B cell (primary cell): Measurements from ENCODE around the gene PMPCA. TPM values are rescaled to one million over a fixed set of nuclear protein-coding genes. Genes with fewer than 3 reads are reported as not detected.

Experiments
- ATAC-seq: fragments of 200-7000 bp; cut with Tn5 transposase; one replicate; pipeline ENCODE4 v1.10.0; 2021; ENCODE audit warnings: low read depth, mild to moderate bottlenecking, moderate number of reproducible peaks, moderate library complexity
- CTCF ChIA-PET: fragments of 350-600 bp; sonication (Branson Sonifier 250); formaldehyde crosslinking; loops from one replicate; lab custom pipeline; 2021; ENCODE audit warnings: antibody characterized with exemption, inconsistent platforms; lab: Charles Lee
- POLR2A ChIA-PET: fragments of 350-600 bp; sonication (Branson Sonifier 250); formaldehyde crosslinking; loops from one replicate; lab custom pipeline; 2021; ENCODE audit warnings: antibody characterized with exemption; lab: Charles Lee
- DNase-seq: peaks from one replicate; pipeline ENCODE4 v3.0.0; 2013
- H2AFZ ChIP-seq: 2 replicates; pipeline ENCODE4 v1.6.1; 2012; ENCODE audit warnings: mild to moderate bottlenecking, low read depth, low read length; ENCODE audit not compliant: insufficient read depth, poor library complexity, severe bottlenecking
- H3K27ac ChIP-seq, 2 donors: 1 replicate in 1 of 2; 2 replicates in 1 of 2; pipeline ENCODE4 v1.5.1; 2012 to 2013; ENCODE audit warnings: low read length in 2 of 2, mild to moderate bottlenecking in 2 of 2, moderate library complexity in 1 of 2
- H3K27me3 ChIP-seq, 4 experiments: fragments of 200-600 bp in 1 of 4; sonication (generic) in 1 of 4; replicated peaks in 1 of 4; 1 replicate in 2 of 4; 2 replicates in 2 of 4; pipeline versions ENCODE4 v1.6.1 to v1.7.0; 2013 to 2016; ENCODE audit warnings: low read length in 3 of 4, mild to moderate bottlenecking in 2 of 4, mixed read lengths in 1 of 4, moderate library complexity in 1 of 4; ENCODE audit not compliant: insufficient read depth in 4 of 4, control insufficient read depth in 3 of 4; ENCODE audit errors: control extremely low read depth in 1 of 4
- H3K36me3 ChIP-seq, 2 experiments: replicated peaks in 1 of 2; 1 replicate in 1 of 2; 2 replicates in 1 of 2; pipeline versions ENCODE4 v1.6.1 to v1.7.1; 2013; ENCODE audit warnings: low read length in 1 of 2; ENCODE audit not compliant: insufficient read depth in 2 of 2, control insufficient read depth in 1 of 2; ENCODE audit errors: control extremely low read depth in 1 of 2, extremely low read depth in 1 of 2
- H3K4me1 ChIP-seq, 2 donors: fragments of 200-600 bp in 1 of 2; sonication (generic) in 1 of 2; 1 replicate in 1 of 2; 2 replicates in 1 of 2; pipeline versions ENCODE4 v1.5.1 to v1.6.1; 2013 to 2017; ENCODE audit warnings: low read length in 2 of 2; ENCODE audit not compliant: control insufficient read depth in 2 of 2, insufficient read depth in 2 of 2
- H3K4me2 ChIP-seq: replicated peaks from 2 replicates; pipeline ENCODE3; 2012; ENCODE audit warnings: mild to moderate bottlenecking, low read depth, low read length; ENCODE audit not compliant: poor library complexity, severe bottlenecking
- H3K4me3 ChIP-seq, 5 experiments: fragments of 200-600 bp in 1 of 5; sonication (generic) in 1 of 5; 1 replicate in 3 of 5; 2 replicates in 2 of 5; pipeline versions ENCODE4 v1.5.1 to v1.7.0; 2011 to 2016; ENCODE audit warnings: low read length in 4 of 5, mild to moderate bottlenecking in 4 of 5, low read depth in 2 of 5, control low read depth in 1 of 5, moderate library complexity in 1 of 5; ENCODE audit not compliant: insufficient read depth in 1 of 5; ENCODE audit errors: control extremely low read depth in 1 of 5, extremely low read depth in 1 of 5
- H3K79me2 ChIP-seq: fragments of 200-600 bp; sonication (generic); one replicate; pipeline ENCODE4 v1.6.0; 2016; ENCODE audit warnings: low read length; ENCODE audit not compliant: control insufficient read depth, insufficient read depth
- H3K9ac ChIP-seq: fragments of 200-600 bp; sonication (generic); 2 replicates; pipeline ENCODE4 v1.6.1; 2017; ENCODE audit warnings: mild to moderate bottlenecking, low read length, moderate library complexity
- H3K9me3 ChIP-seq, 3 donors: one replicate each; pipeline versions ENCODE4 v1.6.1 to v1.7.1; 2013; ENCODE audit warnings: low read length in 2 of 3; ENCODE audit not compliant: control insufficient read depth in 2 of 3, insufficient read depth in 1 of 3; ENCODE audit errors: control extremely low read depth in 1 of 3
- H4K20me1 ChIP-seq: 2 replicates; pipeline ENCODE4 v1.6.0; 2012; ENCODE audit warnings: mild to moderate bottlenecking, low read length; ENCODE audit not compliant: insufficient read depth, control insufficient read depth, poor library complexity, severe bottlenecking
- H3K27ac Mint-ChIP-seq: one replicate; pipeline ENCODE4 v1.8.0; 2021; ENCODE audit warnings: mixed read lengths
- H3K27me3 Mint-ChIP-seq: one replicate; pipeline ENCODE4 v1.8.0; 2021; ENCODE audit warnings: mixed read lengths
- H3K4me1 Mint-ChIP-seq: one replicate; pipeline ENCODE4 v1.8.0; 2021; ENCODE audit warnings: mixed read lengths
- H3K4me3 Mint-ChIP-seq: one replicate; pipeline ENCODE4 v1.8.0; 2021; ENCODE audit warnings: mixed read lengths
- H3K9me3 Mint-ChIP-seq: one replicate; pipeline ENCODE4 v1.8.0; 2022; ENCODE audit warnings: mixed read lengths; ENCODE audit not compliant: insufficient read depth
- EZH2 ChIP-seq: IDR thresholded peaks from 2 replicates; pipeline ENCODE4 v1.6.1; 2012; ENCODE audit warnings: borderline replicate concordance, low read depth, mild to moderate bottlenecking, moderate library complexity, low read length; ENCODE audit not compliant: insufficient read depth, poor library complexity, severe bottlenecking
- WGBS: methylation state at CpG from one replicate; pipeline ENCODE4 v1.1.5; 2013; ENCODE audit warnings: missing lambda C conversion rate; ENCODE audit not compliant: insufficient coverage; 5-methylcytosine and 5-hydroxymethylcytosine counted together
- intact Hi-C: fragments of 100-400 bp; cut with micrococcal nuclease; formaldehyde crosslinking; loops from one replicate; pipeline ENCODE4 v1.10.0; 2022
- polyA plus RNA-seq: library from polyadenylated mRNA; depleted of rRNA; stranded (reverse); fragments of >200 nt; gene quantifications from 2 replicates; pipeline ENCODE4 v1.2.3, GENCODE V29; 2012
- total RNA-seq, 2 donors: library from RNA; stranded (reverse); fragments of 120-200 nt in 1 of 2; gene quantifications; 1 replicate in 1 of 2; 2 replicates in 1 of 2; pipeline versions ENCODE4 v1.2.3 to v1.2.4, GENCODE V29; 2013 to 2022
- TF ChIP-seq, protein P1 (sequence below): fragments of 200-600 bp; IDR thresholded peaks from one replicate; pipeline ENCODE4 v1.8.0; 2022; ENCODE audit warnings: antibody characterized with exemption, mild to moderate bottlenecking

PMPCA gene
- total and polyA plus RNA-seq, 2 donors (not counting 1 experiment from before 2014, with no cell fraction given): 64.4 to 72.2 TPM

DNA sequence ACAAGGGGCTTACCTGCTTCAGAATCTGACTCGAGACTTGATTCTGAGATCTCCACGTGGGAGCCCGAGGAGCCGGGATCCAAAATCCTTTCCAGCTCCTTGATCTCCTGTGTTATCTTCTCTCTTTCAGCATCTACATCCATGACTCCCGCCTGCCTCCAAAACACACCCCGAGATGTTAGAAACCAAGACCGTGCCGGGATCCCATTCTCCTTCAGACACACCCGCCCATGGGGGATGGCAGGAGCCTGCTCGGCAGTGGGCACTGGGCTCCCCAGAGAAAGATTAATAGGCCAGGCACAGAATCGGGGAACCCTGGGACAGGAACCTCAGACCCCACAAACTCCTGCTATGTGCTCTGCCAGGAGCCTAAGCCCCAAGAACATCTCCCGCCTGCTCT is 12.2 kb upstream of the PMPCA start:
- no peaks in the 10 kb centered on the region for H3K9me3 ChIP-seq
- no peak for TF ChIP-seq EZH2
- TF ChIP-seq, protein P1, sequence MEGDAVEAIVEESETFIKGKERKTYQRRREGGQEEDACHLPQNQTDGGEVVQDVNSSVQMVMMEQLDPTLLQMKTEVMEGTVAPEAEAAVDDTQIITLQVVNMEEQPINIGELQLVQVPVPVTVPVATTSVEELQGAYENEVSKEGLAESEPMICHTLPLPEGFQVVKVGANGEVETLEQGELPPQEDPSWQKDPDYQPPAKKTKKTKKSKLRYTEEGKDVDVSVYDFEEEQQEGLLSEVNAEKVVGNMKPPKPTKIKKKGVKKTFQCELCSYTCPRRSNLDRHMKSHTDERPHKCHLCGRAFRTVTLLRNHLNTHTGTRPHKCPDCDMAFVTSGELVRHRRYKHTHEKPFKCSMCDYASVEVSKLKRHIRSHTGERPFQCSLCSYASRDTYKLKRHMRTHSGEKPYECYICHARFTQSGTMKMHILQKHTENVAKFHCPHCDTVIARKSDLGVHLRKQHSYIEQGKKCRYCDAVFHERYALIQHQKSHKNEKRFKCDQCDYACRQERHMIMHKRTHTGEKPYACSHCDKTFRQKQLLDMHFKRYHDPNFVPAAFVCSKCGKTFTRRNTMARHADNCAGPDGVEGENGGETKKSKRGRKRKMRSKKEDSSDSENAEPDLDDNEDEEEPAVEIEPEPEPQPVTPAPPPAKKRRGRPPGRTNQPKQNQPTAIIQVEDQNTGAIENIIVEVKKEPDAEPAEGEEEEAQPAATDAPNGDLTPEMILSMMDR: no peak
- peaks cover 3 to 47% of the 10 kb centered on the region in 2 experiments for H3K36me3 ChIP-seq
- peaks cover 25% of the 10 kb centered on the region for H4K20me1 ChIP-seq
- H3K27ac Mint-ChIP-seq: peak overlapping the region; percentile 10
- peaks cover 50% of the 10 kb centered on the region for H3K79me2 ChIP-seq
- no peak overlapping the region for H2AFZ ChIP-seq
- ChIA-PET CTCF (no interaction called here), POLR2A (no interaction called here)
- H3K9me3 Mint-ChIP-seq: no peaks in the 10 kb centered on the region
- H3K27me3 ChIP-seq: no peaks in the 10 kb centered on the region
- no peak for ATAC-seq
- peak overlapping the region; percentile 82 for H3K4me2 ChIP-seq
- H3K4me1 Mint-ChIP-seq: peaks cover 24% of the 10 kb centered on the region
- H3K4me3 ChIP-seq: no peak overlapping the region
- no peak for DNase-seq
- WGBS: 97% methylated on average over 12 of the region's 12 CpGs
- no peaks in the 10 kb centered on the region for H3K27me3 Mint-ChIP-seq
- peaks cover 18 to 21% of the 10 kb centered on the region in 2 donors for H3K4me1 ChIP-seq
- H3K4me3 Mint-ChIP-seq: peak overlapping the region; percentile 89
- H3K9ac ChIP-seq: no peak overlapping the region
- intact Hi-C loops: no loop called here
- no peak overlapping the region for H3K27ac ChIP-seq

DNA sequence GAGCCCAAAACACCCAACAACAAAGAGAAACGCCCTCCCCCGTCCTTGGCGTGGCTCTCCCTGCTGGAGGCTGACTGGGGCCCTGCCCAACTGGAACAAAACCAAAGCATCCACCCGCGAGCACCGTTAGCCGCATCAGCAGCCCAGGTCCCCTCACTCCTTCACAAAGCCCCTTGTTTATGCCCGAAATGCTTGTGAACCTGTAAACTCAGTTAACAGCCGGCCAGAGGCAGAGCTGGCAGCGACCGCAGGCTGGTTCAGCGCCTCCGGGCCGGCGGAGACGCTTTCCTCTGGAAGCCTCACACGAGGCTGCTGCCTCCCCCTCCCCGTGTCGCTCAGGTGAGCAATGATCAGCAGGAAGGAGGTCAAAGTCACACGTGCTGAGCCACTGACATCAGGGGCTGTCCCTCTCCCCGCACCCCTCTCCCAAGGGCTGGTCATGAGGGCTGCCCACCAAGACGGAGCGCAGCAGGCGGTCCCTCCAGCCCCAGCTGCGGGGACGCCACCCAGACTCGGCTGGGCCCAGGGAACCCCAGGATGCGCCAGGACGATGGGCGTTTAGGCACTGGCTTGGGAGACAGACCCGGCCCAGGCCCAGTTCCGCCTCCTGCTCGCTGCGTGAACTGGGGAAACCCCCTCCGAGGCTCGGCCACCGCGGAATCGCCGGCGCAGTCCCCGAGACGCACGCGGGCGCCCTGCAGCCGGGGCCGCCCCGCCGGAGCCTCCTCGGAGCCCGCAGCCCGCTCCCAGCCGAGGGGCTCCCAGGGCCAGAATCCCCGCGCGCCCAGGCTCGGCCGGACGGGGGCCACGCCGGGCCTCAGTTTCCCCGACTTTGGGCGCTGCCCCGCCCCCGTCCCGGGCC is 11.1 kb upstream of the PMPCA start:
- H3K79me2 ChIP-seq: peaks cover 51% of the 10 kb centered on the region
- DNase-seq (peak; percentile 67), ATAC-seq (peak; percentile 12)
- H3K4me3 Mint-ChIP-seq: peak overlapping the region; percentile 89
- H3K4me1 Mint-ChIP-seq: peaks cover 35% of the 10 kb centered on the region
- ChIA-PET POLR2A (interaction anchor here (1.6 kb wide), 1 partner anchor 12 kb away, joined by 3 read pairs; no protein-coding TSS in a partner anchor), CTCF (interaction anchor here (2.5 kb wide), 1 partner anchor 10 kb away, joined by 16 read pairs; the partner anchor contains the start of genes ENTR1 and PMPCA)
- peak overlapping the region; percentile 83 for H2AFZ ChIP-seq
- H3K9me3 Mint-ChIP-seq: no peaks in the 10 kb centered on the region
- H3K9me3 ChIP-seq: no peaks in the 10 kb centered on the region
- H3K9ac ChIP-seq: peak overlapping the region; percentile 70
- H3K4me1 ChIP-seq: peaks cover 29 to 32% of the 10 kb centered on the region in 2 donors
- intact Hi-C loops: loop anchor here (1.0 to 5.0 kb wide), 9 partner anchors 11 to 433 kb away; partner anchors contain the start of genes DNLZ, ENTR1, INPP5E and PMPCA
- H3K27ac Mint-ChIP-seq: peak overlapping the region; percentile 70
- 3% methylated on average over 67 of the region's 67 CpGs for WGBS
- H3K27ac ChIP-seq: peak overlapping the region in 1 of 2 donors; percentile 54
- no peaks in the 10 kb centered on the region for H3K27me3 ChIP-seq
- TF ChIP-seq EZH2: no peak
- TF ChIP-seq, protein P1: no peak
- H3K27me3 Mint-ChIP-seq: no peaks in the 10 kb centered on the region
- H3K4me3 ChIP-seq: peak overlapping the region; percentile 30 to 83 (median 76)
- peaks cover 3 to 36% of the 10 kb centered on the region in 2 experiments for H3K36me3 ChIP-seq
- H4K20me1 ChIP-seq: peaks cover 25% of the 10 kb centered on the region
- peak overlapping the region; percentile 82 for H3K4me2 ChIP-seq
